ENCODE measurements around the gene LRIT2.
"Not testable (repeated sequence)": the region's sequence is repeated elsewhere in the genome, so short reads cannot be mapped to it uniquely, and the experiment has no call there.

Gene LRIT2

DNA sequence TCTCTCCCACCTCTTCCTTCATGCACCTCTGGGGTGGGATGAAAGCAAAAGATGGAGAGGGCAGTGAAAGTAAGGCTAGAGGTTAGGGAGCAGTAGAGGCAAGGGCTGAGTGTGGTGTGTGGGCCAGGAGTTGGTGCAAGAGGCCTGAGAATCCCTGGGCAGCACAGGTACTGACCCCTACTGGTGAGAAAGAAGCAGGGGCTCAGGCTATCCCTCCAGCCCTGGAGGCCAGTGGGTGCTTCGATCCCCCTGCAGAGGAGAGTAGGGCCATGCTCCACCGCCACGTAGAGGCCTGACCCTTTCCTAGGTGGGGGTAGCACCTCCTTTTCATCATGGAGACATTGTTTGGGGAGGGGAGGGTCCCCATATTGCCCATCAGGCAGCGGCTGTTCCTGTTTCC lies 21.2 kb downstream of the LRIT2 start:
- DNase-seq, result no peak

DNA sequence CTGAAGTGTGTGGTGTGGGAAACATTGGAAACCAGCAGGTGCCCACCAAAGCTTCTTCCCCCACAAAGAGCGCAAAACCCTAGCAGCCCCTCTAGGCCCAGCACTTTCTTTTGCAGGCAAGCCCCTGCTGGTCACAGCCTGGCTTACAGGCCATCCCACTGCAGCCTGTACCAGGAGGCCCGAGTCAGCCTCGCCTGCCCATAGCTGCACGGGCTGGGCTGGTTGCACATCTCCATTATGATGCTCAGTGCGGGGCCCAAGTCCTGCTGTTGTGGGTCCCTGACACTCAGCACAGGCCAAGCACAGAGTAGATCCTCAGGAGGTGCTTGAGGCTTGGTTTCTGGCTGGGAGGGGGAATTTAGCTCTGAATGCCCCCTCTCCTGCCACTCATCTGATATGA lies 23.0 kb downstream of the LRIT2 start:
- no peak for DNase-seq

DNA sequence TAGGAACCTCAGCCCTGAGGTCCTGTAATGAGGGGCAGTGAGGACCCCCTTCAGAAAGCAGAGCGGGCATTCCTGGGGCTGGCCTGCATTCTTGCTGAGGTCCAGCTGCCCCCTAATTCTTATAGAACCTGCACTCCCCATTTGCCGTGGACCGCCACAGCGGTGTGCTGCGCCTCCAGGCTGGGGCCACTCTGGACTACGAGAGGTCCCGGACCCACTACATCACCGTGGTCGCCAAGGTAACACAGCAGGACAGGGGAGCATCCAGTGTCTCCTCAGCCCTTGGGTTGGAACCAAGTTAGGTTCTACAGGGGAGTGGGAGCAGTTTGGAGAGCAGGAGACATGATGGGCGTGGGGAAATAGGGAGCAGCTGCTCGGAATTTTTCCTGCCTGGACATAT lies 23.7 kb downstream of the LRIT2 start:
- DNase-seq, result no peak

DNA sequence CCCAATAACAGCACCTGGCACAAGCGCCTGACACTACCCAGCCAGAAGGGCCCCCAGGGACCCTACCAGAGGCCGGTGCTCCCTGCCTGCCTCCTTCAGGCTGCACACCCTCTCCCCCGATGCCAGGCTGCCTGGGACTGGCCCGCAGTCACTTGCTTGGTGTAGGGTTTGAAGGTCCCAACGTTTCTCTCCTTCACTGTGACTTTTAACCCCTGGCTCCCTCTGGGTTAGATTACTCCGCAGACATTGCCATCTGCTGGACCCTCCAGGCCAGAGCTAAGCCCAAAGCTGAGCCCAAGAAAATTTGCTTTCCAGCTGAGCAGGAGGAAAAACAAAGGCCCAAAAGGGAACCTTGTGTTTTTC lies 24.1 kb downstream of the LRIT2 start:
- DNase-seq, result no peak

DNA sequence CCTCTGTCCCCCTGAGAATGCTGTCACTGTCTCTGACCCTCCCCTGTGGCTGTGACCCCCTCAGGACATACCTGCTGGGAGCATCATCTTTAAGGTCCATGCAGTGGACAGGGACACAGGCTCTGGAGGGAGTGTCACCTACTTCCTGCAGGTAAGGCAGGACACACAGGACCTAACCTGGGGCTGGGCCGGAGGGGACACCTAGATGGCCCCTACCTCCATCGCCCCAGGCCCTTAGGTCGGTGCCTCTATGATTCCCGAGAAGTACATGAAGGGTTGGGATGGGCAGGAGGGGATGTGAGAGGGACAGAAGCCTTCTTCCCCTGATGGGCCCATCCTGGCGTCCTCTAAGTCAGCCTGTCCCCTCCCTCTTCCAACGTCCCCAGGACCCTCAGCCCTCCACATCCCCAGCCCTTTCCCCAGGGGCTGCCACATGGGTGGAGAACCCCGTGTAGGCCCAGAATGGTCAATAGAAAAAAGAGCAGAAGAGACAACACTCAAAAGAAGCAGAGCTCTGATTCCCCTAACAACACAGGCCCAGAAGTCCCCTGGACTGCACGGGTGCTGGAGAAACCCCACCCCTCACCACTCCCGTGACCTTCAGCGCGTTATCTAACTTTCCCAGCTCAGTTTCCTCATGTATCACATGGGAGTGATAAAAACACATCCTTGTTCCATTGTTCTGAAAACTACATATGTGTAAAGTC lies 24.7 kb downstream of the LRIT2 start:
- DNase-seq, result no peak

DNA sequence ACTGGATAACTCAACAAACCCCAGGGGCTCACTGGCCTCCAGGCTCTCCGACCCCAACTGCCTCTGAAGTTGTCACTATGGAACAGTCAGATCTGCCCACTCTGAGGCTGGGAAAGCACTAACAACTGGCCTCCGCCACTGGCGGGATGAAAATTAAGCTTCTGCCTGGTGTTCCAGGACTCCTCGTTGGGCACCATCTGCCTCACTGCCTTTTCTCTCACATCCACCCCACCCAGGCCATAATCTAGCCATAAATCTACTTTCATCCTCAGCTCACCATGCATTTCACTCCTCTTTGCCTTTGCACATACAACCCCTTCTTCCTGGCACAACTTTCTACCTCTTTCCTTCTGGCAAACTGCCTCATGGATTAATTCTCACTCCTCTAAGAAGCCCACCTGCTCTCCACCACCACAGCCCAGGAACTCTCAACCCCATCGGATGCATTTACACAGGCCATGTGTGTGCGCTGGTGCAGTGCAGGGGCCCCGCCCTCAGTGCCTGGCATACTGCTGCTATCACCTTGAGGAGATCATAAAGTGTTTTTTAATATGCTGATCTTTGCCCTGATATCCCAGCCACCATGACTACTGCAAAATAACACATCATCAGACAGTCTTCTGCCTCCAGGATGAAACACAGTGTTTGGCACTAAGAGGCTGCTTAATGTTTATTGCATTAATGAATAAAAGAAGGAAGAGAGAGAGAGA lies 27.0 kb downstream of the LRIT2 start:
- DNase-seq, result no peak

DNA sequence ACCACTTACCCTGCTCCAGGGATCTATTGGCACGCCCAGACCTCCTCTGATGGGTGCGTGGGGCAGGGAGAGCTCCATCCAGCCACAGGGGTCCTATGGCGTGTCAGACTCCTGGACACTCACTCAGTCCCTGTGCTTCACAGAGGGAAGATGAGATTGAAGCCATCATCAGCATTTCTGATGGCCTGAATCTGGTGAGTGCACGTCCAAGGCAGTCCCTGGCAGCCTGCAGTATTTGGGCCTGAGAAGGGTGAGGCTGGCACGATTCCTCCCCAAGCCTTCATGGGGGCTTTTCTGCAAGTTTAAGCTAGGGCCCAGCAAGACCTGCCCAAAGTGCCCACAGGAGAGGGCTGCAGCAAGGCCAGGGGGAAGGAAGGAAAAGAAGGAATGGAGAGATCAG lies 27.7 kb downstream of the LRIT2 start:
- no peak for DNase-seq

DNA sequence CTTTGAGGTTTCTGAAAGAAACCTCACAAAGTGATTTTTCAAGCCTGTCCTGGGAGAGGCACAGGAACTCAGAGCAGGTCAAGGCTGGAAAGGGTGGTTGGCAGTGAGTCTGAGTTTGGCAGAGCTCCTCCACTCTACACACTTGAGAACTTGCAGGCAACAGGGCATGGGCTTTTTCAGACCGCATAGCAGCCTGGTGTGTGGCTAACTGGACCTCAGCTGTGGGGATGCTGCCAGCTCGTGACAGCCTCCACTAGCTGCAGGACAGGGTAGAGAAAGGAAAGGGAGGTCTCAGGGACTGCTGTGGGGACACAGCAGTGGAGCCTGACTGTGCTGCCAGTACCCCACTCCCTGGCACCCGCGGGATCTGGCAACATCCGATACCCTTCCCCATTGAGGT lies 28.4 kb downstream of the LRIT2 start:
- DNase-seq, result no peak

DNA sequence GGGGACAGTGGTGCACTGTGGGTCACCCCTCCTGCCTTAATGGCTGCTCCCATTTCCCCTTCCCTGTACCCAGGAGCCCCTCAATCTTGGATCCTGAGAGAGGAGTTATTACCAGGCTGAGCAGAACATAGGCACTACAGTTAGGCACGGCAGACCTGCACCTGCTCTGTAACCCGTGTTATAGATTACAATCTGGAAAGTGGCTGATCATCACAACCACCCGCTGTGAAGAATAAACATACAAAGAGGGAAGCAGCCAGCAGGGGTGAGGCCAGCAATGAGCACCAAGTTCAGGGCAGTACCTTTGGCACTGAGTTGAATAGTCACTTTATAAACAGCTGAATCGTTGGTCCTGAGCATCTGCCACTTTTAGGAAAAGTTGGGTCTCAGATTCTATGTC lies 29.3 kb downstream of the LRIT2 start:
- DNase-seq, result peak; percentile 58

DNA sequence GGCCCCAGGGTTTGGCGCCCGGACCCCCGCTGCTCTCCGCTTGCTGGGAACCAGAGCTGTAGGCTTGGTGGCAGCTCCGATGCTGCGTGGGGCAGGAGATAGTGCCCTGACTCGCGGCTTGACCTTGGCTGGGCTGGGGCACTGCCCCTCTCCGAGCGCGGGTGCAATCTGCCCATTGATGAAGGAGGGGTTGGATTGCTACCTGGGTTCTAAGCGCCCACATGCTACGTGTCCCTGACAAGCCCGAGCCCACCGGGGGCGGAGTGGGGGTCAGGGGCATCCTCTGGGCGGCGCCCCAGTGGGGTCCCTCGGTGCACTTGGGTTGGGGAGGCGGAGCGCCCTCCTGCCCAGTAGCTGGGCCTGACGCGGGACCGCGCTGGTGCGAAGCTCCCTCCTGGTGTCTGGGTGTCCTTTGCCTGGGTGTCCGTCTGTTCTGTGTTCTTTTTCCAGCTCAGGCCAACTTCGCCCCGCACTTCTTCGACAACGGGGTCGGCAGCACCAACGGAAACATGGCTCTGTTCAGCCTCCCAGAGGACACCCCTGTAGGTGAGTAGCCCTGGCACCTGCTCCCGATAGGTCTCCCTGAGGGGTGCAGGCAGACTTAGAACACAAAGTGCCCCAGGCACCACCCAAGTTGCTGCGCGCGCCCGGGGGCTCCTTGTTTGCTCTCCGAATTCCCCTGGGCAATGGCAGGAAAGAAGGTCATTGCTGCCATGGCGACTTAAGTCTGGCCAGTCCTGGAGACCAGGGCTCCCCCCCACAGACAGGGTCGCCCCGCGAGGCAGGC lies 30.1 kb downstream of the LRIT2 start:
- DNase-seq, result no peak

DNA sequence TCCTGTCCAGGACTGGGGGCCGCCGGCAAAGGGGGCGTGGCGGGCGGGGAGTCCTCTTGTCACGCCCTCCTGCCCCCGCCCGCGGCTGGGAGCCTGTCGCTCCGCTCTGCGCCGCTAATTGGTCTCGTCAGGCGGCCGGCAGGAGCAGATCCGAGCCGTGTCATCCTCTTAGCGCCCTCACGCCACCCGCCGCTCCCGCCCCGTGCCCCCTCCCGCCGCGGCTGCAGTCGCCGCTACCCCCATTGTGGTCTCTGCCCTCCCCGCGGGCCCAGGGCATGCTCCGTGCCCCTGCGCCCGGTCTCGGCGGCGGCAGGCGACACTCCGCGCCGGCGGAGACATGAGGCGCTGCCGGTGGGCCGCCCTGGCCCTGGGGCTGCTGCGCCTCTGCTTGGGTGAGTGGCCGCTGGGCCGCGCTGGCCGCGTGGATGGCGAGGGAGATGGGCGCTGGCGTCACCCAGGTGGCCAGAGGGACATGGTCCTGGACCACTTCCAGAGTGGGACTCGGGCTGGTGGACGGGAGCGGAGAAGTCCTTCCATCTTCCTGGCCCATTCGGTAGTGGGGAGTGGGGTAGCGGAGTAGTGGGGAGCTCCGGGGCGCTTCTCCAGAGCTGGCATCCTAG lies 30.8 kb downstream of the LRIT2 start, which contains the start of gene CDHR1:
CDHR1 (plus strand) TSS at position 114 of the 620 bp plus-strand sequence; CDS start at position 338, 224 bp downstream.
- DNase-seq, result peak; percentile 20

DNA sequence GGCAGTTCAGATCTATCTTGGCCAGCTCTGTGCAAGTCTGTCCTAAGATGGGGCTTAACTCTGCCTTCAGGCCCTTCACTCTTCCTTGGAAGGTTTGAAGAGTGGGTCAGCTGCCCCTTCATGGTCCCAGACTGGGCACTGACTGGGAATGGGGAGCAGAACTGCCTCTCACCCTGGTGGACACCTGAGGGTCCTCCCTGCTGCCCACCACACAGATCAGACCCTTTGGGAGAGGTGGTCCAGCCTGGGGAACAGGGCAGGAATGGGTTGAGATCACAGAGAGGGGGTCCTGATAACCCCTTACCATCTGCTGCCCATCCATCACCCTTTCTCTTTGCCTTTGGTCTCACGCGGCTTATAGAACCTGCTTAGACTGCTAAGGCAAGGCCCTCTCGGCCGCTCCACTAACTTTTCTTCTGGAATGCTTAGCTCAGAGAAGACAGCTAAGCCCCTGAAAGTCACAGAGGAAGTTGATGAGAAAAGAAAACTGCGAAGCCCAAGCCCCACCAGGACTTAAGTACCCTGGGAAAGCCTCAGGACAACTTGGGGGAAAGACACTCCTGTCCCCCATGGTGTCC lies 31.4 kb downstream of the LRIT2 start:
- no peak for DNase-seq

DNA sequence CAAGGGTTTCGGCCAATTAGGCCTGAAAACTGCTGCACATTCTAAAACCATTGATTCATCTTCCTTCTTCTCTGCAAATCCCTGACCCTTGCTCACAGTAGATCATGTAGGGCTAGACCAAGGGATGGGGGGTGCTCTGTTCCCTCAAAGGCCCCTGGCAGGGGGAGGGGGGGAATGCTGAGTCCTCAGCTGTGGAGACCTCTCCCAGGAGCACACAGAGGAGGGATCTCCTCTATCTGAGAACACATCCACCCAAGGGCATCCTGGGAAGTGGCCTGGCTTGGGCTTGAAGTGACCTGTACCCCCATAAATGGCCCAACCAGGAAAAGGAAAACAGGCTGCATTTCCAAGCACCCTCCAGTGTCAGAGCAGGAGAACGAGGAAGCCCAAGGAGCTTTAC lies 32.0 kb downstream of the LRIT2 start:
- no peak for DNase-seq

DNA sequence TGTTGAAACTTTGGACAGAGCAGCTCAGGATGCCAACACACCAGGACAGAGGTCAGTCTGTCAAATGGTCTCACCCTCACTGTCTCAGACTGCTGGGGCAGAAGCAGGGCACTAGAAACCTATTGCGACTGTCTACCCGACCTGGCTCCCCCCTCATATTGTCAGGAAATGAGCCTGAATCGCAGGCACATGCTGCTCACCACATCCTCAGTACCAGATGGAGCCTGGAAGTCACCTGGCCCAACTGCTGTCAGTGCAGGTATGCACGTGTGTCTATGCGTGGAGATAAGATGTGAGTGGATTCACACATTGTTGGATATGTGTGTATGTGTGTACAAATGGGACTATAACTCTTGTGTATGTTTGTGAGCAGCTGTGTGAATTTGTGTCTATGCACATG lies 34.2 kb downstream of the LRIT2 start:
- DNase-seq, result no peak

DNA sequence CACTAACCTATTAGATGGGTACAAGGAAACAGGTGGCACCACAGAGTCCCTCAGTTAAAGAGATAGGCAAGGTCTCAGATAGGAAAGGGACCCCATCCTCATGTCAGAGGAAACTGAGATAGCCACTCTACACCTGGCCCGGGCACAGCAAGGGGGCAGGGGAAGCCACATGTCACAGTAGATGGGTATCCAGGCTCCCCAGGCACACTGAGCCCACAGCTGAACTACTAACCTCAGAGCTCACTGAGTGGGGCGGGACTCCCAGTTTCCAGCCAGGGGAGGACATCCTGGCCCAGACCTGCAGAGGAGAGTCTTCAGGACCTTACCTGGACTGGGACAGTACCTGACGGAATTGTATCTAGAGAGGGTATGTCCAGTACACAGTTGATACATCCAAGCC lies 34.7 kb downstream of the LRIT2 start:
- DNase-seq, result no peak

DNA sequence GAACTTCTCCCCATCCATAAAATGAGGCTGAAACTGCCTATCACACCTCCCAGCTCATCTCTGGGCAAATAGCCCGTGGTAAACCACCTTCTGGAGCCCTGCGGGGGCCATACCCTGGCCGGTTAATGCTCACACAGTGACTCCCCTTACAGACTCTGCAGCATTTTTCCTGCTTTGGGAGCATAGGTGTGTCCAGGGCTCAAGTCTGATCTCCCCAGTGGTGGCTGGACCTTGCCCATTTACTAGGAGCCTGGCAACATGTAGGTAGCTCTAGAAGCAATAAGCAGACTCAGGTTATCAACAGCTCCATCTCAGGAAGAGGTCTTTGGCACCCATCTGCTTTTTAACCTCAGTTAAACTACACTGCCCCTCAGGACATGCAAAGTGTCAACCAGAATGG lies 36.5 kb downstream of the LRIT2 start:
- no peak for DNase-seq

DNA sequence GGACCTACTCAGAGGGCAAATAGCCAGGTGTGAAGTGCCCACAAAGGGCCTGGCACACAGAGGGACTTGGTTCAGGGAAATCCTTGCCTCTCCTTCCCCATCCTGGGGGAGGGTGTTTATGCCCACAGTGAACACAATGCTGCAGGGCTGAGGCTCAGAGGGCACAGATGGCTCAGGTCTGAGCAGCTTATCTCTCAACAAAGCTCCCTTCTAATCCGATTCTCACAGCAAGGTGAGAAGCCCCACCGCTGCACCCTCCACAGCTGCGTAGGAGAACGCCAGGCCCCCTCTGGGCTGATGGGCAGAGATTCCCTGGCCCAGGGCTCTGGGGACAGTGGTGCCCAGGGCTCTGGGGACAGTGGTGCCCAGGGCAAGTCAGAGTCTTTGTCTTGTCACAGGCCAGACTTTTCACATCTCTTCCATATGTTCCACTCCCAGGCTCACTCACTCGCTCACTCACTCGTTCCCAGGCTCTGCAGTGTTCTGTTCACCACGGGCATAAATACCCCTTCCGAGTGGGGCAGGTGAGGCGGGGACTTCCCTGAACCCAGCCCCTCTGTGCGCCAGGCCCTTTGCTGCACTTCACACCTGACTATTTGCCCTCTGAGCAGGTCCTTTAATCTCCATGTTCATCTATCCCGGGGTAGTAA lies 39.7 kb downstream of the LRIT2 start:
- DNase-seq, result no peak

DNA sequence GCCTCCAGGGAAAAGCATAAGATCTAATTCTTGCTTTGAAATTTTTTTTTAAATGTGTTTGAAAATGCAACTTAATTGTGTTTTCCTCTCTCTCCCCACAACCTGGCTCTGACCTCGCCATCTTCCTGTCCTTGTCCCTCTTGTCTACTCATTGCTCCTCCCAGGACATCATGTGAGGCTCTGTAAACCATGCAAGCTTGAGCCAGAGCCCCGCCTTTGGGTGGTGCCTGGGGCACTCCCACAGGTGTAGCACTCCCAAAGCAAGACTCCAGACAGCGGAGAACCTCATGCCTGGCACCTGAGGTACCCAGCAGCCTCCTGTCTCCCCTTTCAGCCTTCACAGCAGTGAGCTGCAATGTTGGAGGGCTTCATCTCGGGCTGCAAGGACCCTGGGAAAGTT lies 40.8 kb downstream of the LRIT2 start:
- DNase-seq, result no peak

DNA sequence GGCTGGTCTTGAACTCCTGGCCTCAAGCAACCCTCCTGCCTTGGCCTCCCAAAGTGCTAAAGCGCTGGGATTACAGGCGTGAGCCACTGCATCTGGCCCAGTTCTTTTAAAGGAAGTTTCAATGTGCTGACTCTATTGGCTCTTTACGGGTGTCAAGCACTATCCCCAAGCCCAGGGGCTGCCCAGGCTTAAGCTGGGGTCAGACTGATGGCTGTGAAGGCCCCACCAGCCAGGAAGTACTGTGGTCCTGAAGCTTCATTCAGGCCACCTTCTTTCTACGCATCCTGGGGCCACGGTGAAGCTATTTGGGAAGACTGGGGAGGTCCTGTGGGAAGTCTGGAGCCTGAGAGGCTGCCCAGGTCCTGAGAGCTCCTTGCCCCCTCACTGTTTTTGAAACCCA lies 43.7 kb downstream of the LRIT2 start:
- DNase-seq, result no peak

DNA sequence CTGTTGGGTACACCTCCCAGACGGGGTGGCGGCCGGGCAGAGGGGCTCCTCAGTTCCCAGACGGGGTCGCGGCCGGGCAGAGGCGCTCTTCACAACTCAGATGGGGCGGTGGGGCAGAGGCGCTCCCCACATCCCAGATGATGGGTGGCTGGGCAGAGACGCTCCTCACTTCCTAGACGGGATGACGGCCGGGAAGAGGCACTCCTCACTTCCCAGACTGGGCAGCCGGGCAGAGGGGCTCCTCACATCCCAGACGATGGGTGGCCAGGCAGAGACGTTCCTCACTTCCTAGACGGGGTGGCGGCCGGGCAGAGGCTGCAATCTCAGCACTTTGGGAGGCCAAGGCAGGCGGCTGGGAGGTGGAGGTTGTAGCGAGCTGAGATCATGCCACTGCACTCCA lies 45.0 kb downstream of the LRIT2 start:
- DNase-seq, result not testable (repeated sequence)

DNA sequence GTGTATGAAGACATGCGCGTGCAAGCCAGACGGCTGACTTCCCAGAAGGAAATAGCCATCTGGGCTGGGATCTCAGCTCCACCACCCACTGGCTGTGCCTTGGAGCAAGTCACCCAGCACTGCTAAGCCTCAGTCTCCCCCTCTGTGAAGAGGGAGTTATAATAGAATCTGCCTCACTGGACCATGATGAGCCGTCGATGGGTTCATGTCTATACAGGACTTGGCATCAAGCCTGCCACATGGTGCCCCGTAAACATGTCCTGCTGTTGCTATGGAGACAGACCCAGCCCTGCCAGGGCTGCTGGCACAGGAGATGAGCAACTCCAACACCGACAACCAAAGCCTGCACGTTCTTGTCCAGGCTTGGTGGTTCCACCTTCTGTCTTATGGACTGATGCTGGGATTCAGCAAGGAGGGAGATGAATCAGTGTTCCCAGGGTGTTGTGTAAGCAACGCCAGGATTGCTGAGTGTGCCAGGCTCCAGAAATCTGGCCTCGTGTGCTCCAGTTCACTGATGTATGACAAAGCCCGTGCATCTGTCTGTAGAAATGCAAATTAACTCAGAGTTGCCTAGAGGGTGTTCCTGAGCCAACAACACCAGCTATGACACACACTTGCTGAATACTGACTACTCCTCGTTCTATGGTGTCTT lies 46.2 kb downstream of the LRIT2 start:
- peak; percentile 75 for DNase-seq

DNA sequence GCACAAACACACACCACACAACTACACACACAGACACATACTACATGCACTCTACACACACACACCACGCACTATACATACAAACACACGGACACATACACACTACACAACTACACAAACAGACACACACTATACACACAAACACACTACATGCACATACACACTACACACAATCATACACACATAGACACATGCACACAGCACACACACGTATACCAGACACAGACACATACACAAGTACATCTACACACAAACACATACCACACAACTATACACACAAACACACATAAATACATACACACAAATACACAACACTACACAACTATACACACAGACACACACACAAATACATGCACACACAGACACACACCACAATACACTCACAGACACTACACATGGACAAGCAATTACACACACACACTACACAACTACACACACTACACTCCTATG lies 47.2 kb downstream of the LRIT2 start:
- no peak for DNase-seq
